Stimulated activated CD4-positive, alpha-beta T cell treated with anti-CD3 and anti-CD28 coated beads, Interleukin-4, amount 100 ng/mL, for 1 hour (primary cell): ENCODE results near the gene PPP1R12B.

Experiments
- DNase-seq: peaks from one replicate; pipeline ENCODE4 v3.0.0-alpha.2; 2020

Gene PPP1R12B

GRCh38 chr1:202639500-202639899 lies 291.0 kb downstream of the PPP1R12B start:
- no peak for DNase-seq

- DNase-seq = no peak
Observed at GRCh38 chr1:202642212-202642611, 293.7 kb downstream of the PPP1R12B start.
